ENCODE results near the gene NRROS.

The NRROS gene

DNA sequence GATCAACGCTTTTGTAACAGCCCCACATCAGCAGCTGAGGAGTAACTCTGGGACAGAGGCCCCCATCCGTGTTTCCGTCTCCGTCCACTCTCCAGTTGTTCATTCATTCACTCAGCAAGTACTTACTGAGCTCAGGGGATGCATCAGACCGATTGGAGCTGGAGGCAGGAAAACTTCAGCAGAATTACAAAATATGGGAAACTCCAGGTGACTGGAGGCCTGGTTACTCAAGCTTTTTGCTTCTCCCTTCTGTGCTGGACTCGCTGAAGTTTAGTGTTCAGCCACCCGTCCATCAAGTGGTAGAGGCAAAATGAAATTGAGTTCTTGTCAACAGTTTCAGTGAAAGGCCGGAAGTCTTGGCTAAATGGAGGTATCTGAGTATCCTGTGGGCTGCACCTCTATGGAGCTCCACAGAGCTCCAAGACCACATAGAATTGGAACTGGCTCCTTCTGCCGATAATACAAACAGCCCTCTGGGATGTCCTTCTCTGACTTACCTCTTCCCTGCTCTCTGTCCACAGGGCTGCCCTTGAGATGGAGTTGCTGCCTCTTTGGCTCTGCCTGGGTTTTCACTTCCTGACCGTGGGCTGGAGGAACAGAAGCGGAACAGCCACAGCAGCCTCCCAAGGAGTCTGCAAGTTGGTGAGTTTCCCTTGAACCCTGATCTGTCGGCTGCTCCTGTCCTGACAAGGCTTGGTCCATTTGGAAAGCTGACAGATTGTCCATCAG, 14.7 kb downstream of the NRROS start:
- Histone ChIP-seq H3K4me3 (replicated peaks; ENCODE audit: insufficient read depth, low read length) (no peak overlapping the region), H3K27me3 (ENCODE audit: insufficient read depth, poor library complexity, severe bottlenecking) (no peaks in the 10 kb centered on the region), H3K27ac (replicated peaks) (no peak overlapping the region)
- no peak for TF ChIP-seq REST (IDR thresholded peaks at IDR 0.05; ENCODE audit: insufficient replicate concordance, low read depth)
- no peak for TF ChIP-seq SPI1 (IDR thresholded peaks at IDR 0.05; ENCODE audit: borderline replicate concordance, low read depth)
- TF ChIP-seq POLR2AphosphoS5 (IDR thresholded peaks at IDR 0.05; ENCODE audit: low read depth) = no peak
- no peak for TF ChIP-seq GABPA (IDR thresholded peaks at IDR 0.05; ENCODE audit: low read depth)
- TF ChIP-seq CTCF (IDR thresholded peaks at IDR 0.05; ENCODE audit: insufficient read depth, low read length) = no peak
- DNase-seq (ENCODE audit: low read depth in 1 of 2, low spot score in 1 of 2) = no peak

DNA sequence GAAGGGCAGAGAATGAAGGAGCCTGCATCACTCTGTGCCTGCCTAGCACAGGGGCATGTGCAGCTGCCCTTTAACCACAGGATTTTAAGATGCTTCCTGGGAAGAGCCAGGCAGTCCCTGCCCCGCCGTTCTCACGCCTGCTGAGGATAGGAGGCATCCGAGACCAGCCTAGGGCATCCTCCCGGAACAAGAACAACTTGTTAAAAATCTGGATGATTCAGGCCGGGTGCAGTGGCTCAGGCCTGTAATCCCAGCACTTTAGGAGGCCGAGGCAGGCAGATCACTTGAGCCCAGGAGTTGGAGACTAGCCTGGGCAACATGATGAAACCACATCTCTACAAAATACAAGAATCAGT, 15.2 kb downstream of the NRROS start:
- no peak for DNase-seq (ENCODE audit: low read depth in 1 of 2, low spot score in 1 of 2)
- Histone ChIP-seq H3K27me3 (ENCODE audit: insufficient read depth, poor library complexity, severe bottlenecking) (no peaks in the 10 kb centered on the region), H3K4me3 (replicated peaks; ENCODE audit: insufficient read depth, low read length) (no peak overlapping the region), H3K27ac (replicated peaks) (no peak overlapping the region)
- no peak for TF ChIP-seq SPI1 (IDR thresholded peaks at IDR 0.05; ENCODE audit: borderline replicate concordance, low read depth)
- no peak for TF ChIP-seq REST (IDR thresholded peaks at IDR 0.05; ENCODE audit: insufficient replicate concordance, low read depth)
- no peak for TF ChIP-seq GABPA (IDR thresholded peaks at IDR 0.05; ENCODE audit: low read depth)
- no peak for TF ChIP-seq POLR2AphosphoS5 (IDR thresholded peaks at IDR 0.05; ENCODE audit: low read depth)
- no peak for TF ChIP-seq CTCF (IDR thresholded peaks at IDR 0.05; ENCODE audit: insufficient read depth, low read length)

GRCh38 chr3:196655496-196655895, 16.0 kb downstream of the NRROS start:
- no peak overlapping the region for H3K27ac ChIP-seq (replicated peaks)

More at GRCh38 chr3:196655496-196655895, 16.0 kb downstream of the NRROS start:
- no peak for TF ChIP-seq REST (IDR thresholded peaks at IDR 0.05; ENCODE audit: insufficient replicate concordance, low read depth)
- TF ChIP-seq SPI1 (IDR thresholded peaks at IDR 0.05; ENCODE audit: borderline replicate concordance, low read depth) = no peak
- TF ChIP-seq GABPA (IDR thresholded peaks at IDR 0.05; ENCODE audit: low read depth) = no peak
- TF ChIP-seq CTCF (IDR thresholded peaks at IDR 0.05; ENCODE audit: insufficient read depth, low read length) = no peak
- no peak for TF ChIP-seq POLR2AphosphoS5 (IDR thresholded peaks at IDR 0.05; ENCODE audit: low read depth)
- no peaks in the 10 kb centered on the region for H3K27me3 ChIP-seq (ENCODE audit: insufficient read depth, poor library complexity, severe bottlenecking)
- no peak for DNase-seq (ENCODE audit: low read depth in 1 of 2, low spot score in 1 of 2)
- H3K4me3 ChIP-seq (replicated peaks; ENCODE audit: insufficient read depth, low read length) = no peak overlapping the region

Data from HL-60 (cell line).